Sciatic nerve (tissue), 2 donors: ENCODE measurements around the gene VPS37B. TPM values are rescaled to one million over a fixed set of nuclear protein-coding genes. Genes with fewer than 3 reads are reported as not detected.
"Not testable (repeated sequence)": the region's sequence is repeated elsewhere in the genome, so short reads cannot be mapped to it uniquely, and the experiment has no call there.

Experiments used
- ATAC-seq: fragments of 200-7000 bp; cut with Tn5 transposase; one replicate; pipeline ENCODE4 v1.9.1; 2020; ENCODE audit warnings: mild to moderate bottlenecking, moderate library complexity
- DNase-seq: peaks from one replicate; pipeline ENCODE4 v3.0.0-alpha.2; 2020; ENCODE audit warnings: low spot score
- intact Hi-C: fragments of 100-400 bp; cut with DNase I; formaldehyde crosslinking; loops from one replicate; pipeline ENCODE4 v1.14.2; 2022
- total RNA-seq: library from RNA; stranded (reverse); fragmentation: NEBNext Ultra II Directional; extraction: Animal tissue kit (Norgen Biotek cat#: 25700); gene quantifications from one replicate; pipeline ENCODE4 v1.2.1, GENCODE V29; 2021
- donor health status: DM: no; HTN: no; CAD: no.
- donor health status: DM: no; HTN: no; CAD: no.

Gene VPS37B
- total RNA-seq, 1 donor from 2014 or later = 24.8 TPM

DNA sequence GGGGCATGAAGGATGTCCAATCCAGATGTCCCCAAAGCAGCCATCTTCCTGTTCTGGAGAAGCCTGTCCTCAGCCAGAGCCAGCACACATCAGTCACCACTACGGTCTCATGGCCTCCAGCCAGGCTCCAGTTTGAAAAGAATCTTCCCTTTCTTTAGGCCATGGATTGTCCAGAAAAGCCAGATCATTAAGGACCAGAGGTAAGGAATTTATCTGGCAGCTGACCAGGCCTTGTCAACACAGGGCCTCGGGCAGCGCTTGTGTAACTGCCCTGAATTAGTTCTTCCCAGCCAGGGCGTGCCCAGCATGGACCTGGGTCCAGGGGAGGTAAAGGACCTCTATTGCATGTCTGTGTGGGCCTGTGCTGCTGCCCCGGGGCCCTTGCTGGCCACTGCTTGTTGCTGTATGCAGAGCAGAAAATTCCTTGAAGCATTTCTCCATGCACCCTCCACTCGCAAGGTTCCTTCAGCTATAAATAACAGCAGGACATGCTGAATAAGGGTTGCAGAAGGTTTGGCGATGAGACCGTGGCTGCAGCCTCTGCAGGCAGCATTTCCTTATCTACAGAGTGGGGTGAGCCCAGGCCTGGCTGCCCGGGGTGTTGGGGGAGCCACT lies 21.7 kb upstream of the VPS37B start:
- DNase-seq (no peak), ATAC-seq (peak; percentile 55)
- intact Hi-C loops = no loop called here

DNA sequence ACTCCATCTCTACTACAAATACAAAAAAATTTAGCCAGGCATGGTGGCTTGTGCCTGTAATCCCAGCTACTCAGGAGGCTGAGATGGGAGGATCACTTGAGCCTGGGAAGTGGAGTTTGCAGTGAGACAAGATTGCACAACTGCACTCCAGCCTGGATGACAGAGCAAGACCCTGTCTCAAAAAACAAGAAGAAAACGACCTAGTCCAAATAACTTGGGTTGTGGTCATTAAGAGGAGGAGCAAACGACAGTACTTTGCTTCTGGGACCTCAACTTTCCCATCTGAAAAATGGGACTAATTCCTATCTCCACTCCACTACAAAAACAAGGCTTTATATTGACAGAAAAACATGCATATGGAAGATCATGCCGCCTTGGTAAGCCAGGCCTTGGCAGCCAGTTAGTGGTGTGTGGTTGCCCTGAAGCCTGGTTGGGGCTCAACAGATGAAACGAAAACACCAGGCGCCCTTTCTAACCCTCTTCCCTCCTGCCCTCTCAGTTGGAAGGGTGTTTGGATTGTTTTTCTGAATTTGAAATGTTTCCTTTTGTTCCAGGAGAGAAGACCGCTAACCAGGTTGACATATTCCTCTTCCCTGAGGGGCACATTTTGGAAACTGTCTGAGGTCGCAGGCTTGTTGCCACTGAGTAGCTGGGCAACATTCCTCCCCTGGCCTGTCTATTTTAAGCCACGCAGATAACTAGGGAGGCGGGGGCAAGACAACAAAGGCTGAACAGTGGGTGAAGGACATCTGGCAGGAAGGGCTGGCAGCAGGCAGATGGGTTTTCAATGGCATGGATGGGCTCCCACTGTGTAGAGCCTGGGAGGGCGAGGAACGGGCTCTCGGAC lies 13.7 kb upstream of the VPS37B start:
- ATAC-seq (no peak), DNase-seq (no peak)
- intact Hi-C loops = no loop called here

DNA sequence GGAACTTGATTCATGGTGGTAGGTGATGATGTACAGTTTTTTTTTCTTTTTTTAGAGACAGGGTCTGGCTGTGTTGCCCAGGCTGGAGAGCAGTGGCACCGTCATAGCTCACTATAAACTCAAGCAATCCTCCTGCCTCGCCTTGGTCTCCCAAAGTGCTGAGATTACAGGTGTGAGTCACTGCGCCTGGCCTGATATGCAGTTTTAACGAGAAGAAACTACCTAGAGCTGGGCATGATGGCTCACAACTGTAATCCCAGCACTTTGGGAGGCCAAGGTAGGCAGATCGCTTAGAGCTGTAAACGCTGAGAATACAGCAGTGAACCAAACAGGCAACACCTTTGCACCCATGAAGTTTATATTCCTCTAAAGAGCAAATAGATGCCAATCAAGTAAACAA lies 13.0 kb upstream of the VPS37B start:
- intact Hi-C loops = no loop called here
- peak; percentile 14 for DNase-seq
- ATAC-seq = no peak

DNA sequence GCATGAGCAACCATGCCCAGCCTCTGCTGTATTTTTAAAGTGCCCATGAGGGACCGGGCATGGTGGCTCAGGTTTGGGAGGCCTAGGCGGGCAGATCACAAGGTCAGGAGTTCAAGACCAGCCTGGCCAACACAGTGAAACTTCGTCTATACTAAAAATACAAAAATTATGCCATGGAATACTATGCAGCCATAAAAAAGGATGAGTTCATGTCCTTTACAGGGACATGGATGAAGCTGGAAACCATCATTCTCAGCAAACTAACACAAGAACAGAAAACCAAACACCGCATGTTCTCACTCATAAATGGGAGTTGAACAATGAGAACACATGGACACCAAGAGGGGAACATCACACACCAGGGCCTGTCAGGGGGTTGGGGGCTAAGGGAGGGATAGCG lies 9.3 kb upstream of the VPS37B start:
- ATAC-seq, intact Hi-C loops, DNase-seq: not testable (repeated sequence)

DNA sequence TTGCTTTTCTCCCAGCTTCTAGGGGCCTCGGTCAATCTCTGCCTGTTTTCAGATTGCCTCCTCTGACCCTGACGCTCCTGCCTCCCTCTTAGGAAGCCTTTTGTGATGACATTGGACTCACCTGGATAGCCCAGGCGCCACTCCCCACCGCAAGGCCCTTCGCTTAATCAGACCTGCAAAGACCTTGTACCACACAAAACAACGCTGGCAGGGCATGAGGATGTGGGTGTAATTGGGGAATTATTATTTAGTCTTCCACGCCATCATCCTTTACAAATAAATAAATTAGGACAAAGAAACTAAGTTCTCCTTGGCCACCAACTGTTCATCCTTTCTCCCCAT lies 7.7 kb upstream of the VPS37B start:
- intact Hi-C loops = no loop called here
- no peak for DNase-seq
- no peak for ATAC-seq

DNA sequence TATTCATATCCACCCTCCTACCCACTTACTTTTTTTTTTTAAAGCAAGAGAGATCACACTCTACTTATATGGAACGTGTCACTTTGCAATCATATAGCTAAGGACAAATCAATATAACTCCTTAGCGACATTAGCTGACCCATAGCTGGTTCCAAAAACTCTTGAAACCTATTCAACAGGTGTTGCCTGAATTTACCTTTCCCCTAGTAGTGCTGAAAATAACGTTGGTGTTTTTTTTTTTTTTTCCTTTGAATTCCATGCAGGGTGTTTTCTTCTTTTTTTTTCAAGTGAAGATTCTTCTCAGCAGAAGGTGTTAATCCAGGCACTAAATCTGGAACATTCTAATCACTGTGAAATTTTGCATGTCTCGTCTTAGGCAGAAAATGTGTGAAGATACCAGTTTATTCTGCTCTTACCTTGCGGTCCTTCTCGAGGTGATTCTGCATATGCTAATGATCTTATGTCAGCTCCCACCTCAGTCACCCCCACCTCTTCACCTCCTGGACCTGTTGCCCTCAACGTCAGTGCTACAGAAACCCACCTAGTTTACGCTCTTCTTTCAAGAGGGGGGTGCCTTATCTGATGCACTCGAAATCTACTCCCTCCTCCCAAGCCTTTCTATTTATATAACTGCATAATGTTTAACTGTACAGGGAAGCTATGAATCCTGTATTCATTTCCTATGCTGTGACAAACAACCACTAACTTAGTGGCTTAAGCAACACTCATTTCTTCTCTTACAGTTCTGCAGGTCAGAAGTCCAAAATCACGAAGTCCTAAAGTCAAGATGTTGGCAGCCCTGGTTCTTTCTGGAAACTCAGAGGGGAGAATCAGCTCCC lies 7.1 kb upstream of the VPS37B start:
- DNase-seq (no peak), ATAC-seq (no peak)
- intact Hi-C loops = no loop called here

DNA sequence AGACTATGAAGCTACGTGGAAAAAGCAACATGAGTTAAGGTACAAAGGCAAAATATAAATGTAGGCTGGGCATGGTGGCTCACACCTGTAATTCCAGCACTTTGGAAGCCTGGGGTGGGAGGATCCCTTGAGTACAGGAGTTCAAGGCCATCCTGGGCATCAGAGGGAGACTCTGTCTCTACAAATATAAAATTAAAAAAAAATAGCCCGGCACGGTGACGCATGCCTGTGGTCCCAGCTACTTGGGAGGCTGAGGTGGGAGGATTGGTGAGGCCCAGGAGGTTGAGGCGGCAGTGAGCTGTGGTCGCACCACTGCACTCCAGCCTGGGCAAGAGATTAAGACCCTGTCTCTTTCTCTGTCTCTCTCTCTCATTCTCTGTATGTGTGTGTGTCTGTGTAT lies 4.0 kb upstream of the VPS37B start:
- DNase-seq (no peak), ATAC-seq (no peak)
- intact Hi-C loops = no loop called here

DNA sequence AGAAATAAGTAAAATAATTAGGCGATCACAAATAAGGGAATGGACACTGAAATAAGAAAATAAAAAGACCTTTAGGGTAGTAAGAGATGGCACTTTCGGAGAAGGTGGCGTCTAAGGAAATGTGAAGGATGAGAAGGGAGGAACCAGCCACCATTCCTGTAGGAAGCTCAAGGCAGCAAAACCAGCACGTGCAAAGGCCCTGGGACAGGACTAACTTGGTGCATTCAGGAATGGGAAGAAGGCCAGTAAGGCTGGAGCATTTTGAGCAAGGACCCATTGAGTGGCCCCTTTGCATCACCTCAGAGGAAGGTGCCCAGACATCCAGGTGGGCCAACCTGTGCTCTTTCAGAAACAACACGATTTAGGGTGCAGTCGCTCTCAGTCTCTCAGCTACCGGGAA lies 738 bp upstream of the VPS37B start:
- ATAC-seq (no peak), DNase-seq (no peak)
- intact Hi-C loops = no loop called here

DNA sequence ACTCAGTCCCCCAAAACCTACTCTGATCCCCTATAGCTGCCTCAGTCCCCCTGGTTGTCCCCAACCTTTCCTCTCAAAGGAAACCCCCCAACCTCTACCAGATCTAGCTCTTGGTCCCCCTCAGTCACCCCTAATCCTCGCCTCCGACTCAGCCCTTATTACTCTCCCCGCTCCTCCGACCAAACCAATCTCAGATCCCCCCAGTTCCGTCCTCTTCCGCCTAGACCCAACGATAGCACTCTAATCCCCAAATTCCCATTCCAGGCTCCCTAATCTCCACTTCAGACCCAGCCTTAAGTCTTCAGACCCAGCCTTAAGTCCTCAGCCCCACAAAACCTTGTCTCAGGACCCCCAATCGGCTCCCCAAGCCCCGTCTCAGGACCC lies 612 bp downstream of the VPS37B start:
- intact Hi-C loops = no loop called here
- DNase-seq (no peak), ATAC-seq (peak; percentile 31)

DNA sequence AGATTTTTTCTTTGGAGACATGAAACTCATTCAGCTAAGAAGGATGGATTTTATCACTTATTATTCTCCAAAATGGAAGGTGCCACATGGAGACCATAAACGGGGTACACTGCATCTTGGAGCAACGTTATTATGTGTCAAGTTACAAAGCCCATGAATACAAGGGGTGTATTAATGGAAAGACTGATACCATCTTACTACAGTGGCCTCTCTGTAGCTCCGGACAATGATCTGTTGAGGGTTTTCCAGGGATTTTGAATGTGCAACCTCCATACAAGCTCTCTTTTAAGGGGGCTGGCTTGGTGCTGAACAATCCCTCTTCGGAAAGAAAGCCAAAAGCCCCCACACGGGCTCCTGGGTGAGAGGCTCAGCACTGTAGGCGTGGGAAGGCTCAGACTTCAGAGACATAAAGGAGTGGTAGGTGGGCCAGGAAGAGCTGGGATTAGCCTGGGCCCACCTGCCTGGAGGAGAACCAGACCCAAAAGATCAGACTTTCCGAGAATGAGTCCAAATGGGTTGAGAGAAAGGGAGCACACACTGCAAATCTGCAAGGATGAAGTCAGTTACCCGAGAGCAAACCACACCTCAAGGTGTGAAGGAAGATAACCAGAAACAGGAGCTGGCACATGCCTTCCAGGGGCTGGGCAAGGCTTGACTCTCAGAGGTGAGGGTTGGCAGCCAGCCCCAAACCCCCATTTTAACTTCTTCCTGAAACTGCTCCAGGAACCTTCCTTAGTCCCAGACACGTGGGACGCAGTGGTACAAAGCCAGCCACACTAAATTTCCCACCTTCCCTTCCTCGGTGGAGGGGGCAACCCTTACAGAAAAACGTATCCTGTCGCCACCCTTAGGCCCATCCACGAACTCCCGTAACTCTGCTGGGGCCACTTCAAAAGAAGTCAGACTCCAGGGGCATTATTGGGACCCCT lies 1.5 kb downstream of the VPS37B start:
- ATAC-seq (peak; percentile 1), DNase-seq (no peak)
- intact Hi-C loops = no loop called here

DNA sequence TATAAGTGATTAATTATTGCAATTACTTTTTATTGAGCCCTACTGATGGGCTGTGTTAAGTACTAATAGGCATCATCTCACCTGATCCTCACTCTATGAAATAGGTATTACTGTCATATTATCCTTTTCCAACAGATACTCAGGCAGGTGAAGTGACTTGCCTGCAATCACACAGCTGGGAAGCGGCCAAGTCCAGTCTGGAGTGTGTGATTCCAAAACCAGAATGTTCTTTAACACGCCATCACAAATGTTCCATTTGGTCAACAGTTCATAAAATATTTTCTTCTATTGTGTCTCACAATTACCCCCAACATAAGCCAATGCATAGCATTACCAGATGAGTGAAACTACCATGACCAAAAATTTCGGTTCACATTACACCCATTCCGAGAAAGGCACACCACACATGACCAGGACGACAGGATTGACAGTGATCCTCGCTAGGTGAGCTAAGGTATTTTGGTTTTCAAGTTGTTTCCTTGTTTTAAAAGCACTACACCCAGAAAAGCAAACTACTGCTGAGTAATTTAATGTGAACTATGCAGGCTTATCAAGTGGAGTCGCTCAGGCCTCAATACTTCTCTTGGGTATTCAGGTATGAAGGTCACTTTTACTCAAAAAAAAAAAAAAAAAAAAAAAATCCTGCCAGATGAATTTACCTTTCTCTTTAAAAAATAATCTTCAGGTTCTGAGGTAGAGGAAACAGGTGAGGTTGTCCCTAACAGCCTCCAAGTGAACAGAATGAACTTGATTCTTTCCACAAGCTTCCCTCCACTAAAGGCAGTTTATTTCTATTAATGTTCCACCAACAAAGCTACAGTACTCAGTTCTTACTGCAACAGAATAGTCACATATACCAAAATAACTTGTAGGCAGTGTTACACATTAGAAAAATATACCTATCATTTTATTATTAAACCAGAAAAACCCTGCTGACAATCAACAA lies 2.4 kb downstream of the VPS37B start:
- DNase-seq = no peak
- ATAC-seq = no peak
- intact Hi-C loops = no loop called here

DNA sequence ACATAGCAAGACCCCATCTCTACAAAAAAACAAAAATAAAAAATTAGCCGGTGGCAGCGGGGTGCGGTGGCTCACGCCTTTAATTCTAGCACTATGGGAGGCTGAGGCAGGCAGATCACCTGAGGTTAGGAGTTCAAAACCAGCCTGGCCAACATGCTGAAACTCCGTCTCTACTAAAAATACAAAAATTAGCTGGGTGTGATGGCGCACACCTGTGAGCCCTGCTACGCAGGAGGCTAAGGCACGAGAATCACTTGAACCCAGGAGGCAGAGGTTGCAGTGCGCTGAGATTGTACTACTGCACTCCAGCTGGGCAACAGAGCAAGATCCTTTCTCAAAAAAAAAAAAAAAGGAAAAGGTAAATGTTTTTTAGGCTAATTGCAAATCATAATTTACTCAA lies 3.2 kb downstream of the VPS37B start:
- DNase-seq, intact Hi-C loops, ATAC-seq: not testable (repeated sequence)

DNA sequence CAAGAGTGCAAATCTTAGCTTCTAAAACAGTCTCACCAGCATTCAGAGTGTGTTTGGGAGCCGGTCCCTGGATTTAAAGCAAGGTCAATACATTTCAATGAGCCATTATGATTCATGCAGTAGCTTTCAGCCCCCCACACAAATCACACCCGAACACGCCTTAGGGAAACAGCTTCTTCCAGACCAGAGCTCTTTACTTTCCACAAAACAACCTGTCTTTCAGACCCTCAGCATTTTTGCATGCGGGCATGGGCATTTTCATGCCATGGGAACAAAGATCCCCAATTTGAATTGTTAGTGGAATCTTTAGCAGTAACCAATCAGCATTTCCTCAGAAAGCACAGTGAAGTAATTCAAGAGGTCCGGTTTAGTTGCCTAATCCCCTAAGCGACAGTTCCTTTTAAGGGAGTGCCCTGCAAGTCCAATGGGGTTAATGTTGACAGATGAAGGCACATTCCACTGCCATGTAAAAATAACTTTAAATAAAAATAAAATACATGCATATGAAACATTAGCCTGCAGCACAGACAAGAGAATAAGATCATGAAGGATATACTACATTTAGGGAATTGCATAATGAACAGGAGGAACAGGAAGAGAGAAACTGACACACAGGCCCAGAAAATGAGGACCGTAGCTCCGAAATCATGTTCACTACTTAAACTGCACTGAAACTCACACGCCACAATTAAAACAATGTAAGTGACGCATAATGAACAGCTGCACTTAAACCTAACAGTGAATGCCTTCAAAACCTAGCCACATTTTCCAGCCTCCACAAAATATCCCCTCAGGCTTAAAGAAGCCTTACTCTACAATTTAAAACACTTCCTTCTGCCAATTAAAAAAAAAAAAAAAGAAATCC lies 4.0 kb downstream of the VPS37B start:
- ATAC-seq (no peak), DNase-seq (no peak)
- intact Hi-C loops = no loop called here

DNA sequence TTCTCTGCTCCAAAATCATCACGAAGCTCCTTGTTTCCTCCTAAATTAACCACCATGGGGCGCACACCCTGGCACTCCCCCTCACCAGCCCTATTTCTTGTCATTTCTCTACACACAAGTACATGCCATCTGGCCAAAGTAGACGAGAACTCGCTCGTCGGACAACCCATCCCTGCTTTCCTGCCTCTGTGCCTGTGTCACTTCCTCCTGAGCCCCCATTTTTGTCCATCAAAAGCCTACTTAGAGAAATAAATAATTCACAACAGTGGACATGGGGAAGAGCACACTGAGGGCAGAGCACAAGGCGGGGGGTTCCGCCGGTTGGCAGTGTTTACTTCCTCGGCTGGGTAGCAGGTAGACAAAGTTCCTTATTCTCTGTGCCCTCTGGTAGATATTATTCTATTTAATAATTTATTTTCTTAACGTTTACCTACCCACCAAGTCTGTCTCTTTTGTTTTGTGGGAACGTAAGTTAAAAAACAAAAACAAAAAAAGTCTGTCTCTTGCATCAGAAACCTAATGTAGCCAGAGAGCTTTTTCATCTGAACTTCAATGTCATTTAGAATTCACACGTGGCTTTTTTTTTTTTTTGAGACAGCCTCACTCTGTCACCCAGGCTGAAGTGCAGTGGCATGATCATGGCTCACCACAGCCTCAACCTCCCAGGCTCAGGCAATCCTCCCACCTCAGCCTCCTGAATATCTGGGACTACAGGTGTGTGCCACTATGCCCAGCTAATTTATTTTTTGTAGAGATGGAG lies 6.0 kb downstream of the VPS37B start:
- no peak for DNase-seq
- intact Hi-C loops = no loop called here
- no peak for ATAC-seq

DNA sequence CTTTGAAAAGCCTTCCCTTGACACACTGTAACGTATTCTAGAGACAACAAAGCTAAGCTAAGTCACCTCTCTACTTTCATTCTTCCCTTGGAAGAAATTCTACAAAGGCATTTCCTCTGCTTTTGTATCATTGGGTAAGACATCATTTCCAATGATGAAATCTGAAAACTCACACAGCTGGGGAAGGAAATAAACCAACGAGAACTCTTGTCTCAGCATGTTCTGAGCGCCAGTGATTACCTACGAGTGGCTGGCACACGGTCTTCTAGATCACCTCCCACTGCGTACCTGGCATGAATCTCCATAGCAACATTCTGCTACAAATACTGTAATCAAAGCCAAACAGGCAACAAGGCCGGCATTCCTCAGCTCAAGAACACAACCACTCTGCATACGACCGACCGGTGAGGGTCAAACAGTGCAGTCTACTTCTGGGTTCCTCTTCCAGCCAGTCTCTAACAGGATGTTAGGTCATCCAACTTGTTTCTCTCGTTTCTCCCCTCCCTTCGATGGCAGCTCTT lies 7.6 kb downstream of the VPS37B start:
- intact Hi-C loops = no loop called here
- peak; percentile 80 for ATAC-seq
- no peak for DNase-seq

DNA sequence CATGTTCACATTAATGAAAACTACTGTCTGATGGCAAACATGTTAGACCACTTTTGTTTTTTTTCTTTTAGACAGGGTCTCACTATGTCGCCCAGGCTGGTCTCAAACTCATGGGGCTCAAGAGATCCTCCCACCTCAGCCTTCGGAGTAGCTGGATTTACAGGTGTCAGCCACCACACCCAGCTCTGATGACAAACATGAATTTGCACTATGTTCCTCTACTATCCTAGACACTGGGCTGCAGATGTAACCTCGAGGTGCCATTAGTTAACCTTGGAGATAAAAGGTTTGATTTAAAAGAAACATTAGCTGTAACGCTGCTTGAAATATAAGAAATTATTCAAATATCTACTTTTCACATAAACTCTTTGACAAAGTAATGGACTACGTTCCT lies 8.1 kb downstream of the VPS37B start:
- intact Hi-C loops = no loop called here
- DNase-seq (no peak), ATAC-seq (no peak)
